GM12864 (cell line): ENCODE results near the gene MAB21L3.

Source experiments
- DNase-seq: peaks from one replicate; pipeline ENCODE4 v3.0.0-alpha.2; 2011; ENCODE audit warnings: low read depth
- H3K4me3 ChIP-seq: 2 replicates; pipeline ENCODE4 v1.5.1; 2011; ENCODE audit warnings: mild to moderate bottlenecking, low read depth, low read length, control low read depth
- TF ChIP-seq, protein P1 (sequence below): IDR thresholded peaks from 2 replicates; pipeline ENCODE4 v1.5.1; 2011; ENCODE audit warnings: low read depth, mild to moderate bottlenecking, moderate library complexity, low read length, control low read depth, inconsistent platforms; ENCODE audit errors: missing control alignments

Gene MAB21L3

GRCh38 chr1:116127123-116127847 is 16.1 kb downstream of the MAB21L3 start:
- TF ChIP-seq, protein P1, sequence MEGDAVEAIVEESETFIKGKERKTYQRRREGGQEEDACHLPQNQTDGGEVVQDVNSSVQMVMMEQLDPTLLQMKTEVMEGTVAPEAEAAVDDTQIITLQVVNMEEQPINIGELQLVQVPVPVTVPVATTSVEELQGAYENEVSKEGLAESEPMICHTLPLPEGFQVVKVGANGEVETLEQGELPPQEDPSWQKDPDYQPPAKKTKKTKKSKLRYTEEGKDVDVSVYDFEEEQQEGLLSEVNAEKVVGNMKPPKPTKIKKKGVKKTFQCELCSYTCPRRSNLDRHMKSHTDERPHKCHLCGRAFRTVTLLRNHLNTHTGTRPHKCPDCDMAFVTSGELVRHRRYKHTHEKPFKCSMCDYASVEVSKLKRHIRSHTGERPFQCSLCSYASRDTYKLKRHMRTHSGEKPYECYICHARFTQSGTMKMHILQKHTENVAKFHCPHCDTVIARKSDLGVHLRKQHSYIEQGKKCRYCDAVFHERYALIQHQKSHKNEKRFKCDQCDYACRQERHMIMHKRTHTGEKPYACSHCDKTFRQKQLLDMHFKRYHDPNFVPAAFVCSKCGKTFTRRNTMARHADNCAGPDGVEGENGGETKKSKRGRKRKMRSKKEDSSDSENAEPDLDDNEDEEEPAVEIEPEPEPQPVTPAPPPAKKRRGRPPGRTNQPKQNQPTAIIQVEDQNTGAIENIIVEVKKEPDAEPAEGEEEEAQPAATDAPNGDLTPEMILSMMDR: no peak
- no peak overlapping the region for H3K4me3 ChIP-seq
- no peak for DNase-seq

GRCh38 chr1:116127848-116128540 is 16.8 kb downstream of the MAB21L3 start:
- no peak overlapping the region for H3K4me3 ChIP-seq
- DNase-seq: no peak
- TF ChIP-seq, protein P1: no peak

DNA sequence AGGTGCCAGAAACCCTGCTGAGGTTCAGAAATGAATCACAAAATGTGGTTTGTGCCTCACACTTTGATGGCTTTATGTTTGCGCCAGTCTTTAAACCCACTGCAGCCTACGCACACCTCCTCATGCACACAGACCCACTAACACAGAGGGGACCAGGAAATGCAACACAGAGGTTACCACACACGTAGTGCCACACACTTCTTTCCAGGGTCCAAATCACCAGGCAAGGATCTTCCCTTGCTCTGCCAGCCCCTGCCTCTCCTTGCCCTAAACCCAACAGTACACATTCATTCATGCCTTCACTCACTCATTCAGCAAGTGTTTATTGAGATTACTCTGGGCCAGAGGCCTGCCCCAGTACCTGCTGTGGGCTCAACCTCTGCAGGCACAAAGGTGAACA is 17.5 kb downstream of the MAB21L3 start:
- TF ChIP-seq, protein P1: no peak
- DNase-seq: no peak
- no peak overlapping the region for H3K4me3 ChIP-seq

- H3K4me3 ChIP-seq: no peak overlapping the region
These were observed 18.3 kb downstream of the MAB21L3 start for GRCh38 chr1:116129537-116129936.

GRCh38 chr1:116130356-116130755 is 19.2 kb downstream of the MAB21L3 start:
- TF ChIP-seq, protein P1: no peak
- no peak for DNase-seq
- no peak overlapping the region for H3K4me3 ChIP-seq

More at GRCh38 chr1:116129537-116129936, 18.3 kb downstream of the MAB21L3 start:
- no peak for DNase-seq
- TF ChIP-seq, protein P1: no peak

DNA sequence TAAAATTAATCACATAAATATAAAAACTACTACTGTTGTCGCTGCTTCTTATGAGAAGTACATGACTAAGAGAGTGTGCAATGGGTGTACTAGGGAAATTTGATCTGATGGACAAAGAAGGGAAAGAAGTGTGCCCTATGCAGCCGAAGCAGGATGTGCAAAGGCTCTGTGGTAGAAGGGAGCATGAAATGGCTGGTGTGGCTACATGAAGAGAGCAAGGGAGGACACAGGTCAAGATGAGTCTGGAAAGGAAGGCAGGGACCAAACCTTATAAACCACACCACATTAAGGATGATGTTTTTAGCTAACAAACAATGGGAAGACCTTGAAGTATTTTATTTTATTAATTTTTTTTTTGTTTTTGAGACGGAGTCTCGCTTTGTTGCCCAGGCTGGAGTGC is 20.0 kb downstream of the MAB21L3 start:
- TF ChIP-seq, protein P1: no peak
- no peak for DNase-seq
- no peak overlapping the region for H3K4me3 ChIP-seq
